ENCODE measurements around the gene OR10J5.

The OR10J5 gene

GRCh38 chr1:159560599-159560998 lies 24.8 kb upstream of the OR10J5 start:
- ATAC-seq (ENCODE audit: insufficient read depth, low read depth), result no peak
- Histone ChIP-seq H3K9ac (ENCODE audit: low read depth, low read length) (no peak overlapping the region), H2AFZ (ENCODE audit: low read depth, low read length) (no peak overlapping the region), H3K79me2 (ENCODE audit: insufficient read depth, low read length) (no peaks in the 10 kb centered on the region), H3K4me3 (ENCODE audit: low read depth in 1 of 2, low read length in 2 of 2) (no peak overlapping the region), H3K4me2 (ENCODE audit: insufficient read depth, low read length) (no peak overlapping the region), H3K4me1 (ENCODE audit: insufficient read depth, low read length) (no peaks in the 10 kb centered on the region), H3K9me3 (ENCODE audit: insufficient read depth, low read length, severe bottlenecking) (no peaks in the 10 kb centered on the region), H4K20me1 (ENCODE audit: insufficient read depth, low read length) (no peaks in the 10 kb centered on the region), H3K36me3 (ENCODE audit: insufficient read depth, low read length) (no peaks in the 10 kb centered on the region), H3K27me3 (ENCODE audit: insufficient read depth, low read length, poor library complexity) (no peaks in the 10 kb centered on the region), H3K27ac (ENCODE audit: low read length) (no peak overlapping the region)
- no peak for TF ChIP-seq CTCF (IDR thresholded peaks at IDR 0.05; ENCODE audit: borderline replicate concordance, extremely low read depth, low read length, poor library complexity, severe bottlenecking)
- TF ChIP-seq EZH2 (IDR thresholded peaks at IDR 0.05; ENCODE audit: borderline replicate concordance, low read depth, low read length, severe bottlenecking), result no peak
- no peak for DNase-seq

- H3K79me2 ChIP-seq (ENCODE audit: insufficient read depth, low read length), result no peaks in the 10 kb centered on the region
- no peak overlapping the region for H3K4me3 ChIP-seq (ENCODE audit: low read depth in 1 of 2, low read length in 2 of 2)
- no peak overlapping the region for H3K9ac ChIP-seq (ENCODE audit: low read depth, low read length)
- DNase-seq (no peak), ATAC-seq (ENCODE audit: insufficient read depth, low read depth) (no peak)
- no peak overlapping the region for H3K4me2 ChIP-seq (ENCODE audit: insufficient read depth, low read length)
- no peaks in the 10 kb centered on the region for H3K36me3 ChIP-seq (ENCODE audit: insufficient read depth, low read length)
- H3K4me1 ChIP-seq (ENCODE audit: insufficient read depth, low read length), result no peaks in the 10 kb centered on the region
- no peak overlapping the region for H3K27ac ChIP-seq (ENCODE audit: low read length)
- H2AFZ ChIP-seq (ENCODE audit: low read depth, low read length), result no peak overlapping the region
- TF ChIP-seq EZH2 (IDR thresholded peaks at IDR 0.05; ENCODE audit: borderline replicate concordance, low read depth, low read length, severe bottlenecking) (no peak), CTCF (IDR thresholded peaks at IDR 0.05; ENCODE audit: borderline replicate concordance, extremely low read depth, low read length, poor library complexity, severe bottlenecking) (no peak)
- no peaks in the 10 kb centered on the region for H4K20me1 ChIP-seq (ENCODE audit: insufficient read depth, low read length)
- H3K9me3 ChIP-seq (ENCODE audit: insufficient read depth, low read length, severe bottlenecking), result no peaks in the 10 kb centered on the region
- H3K27me3 ChIP-seq (ENCODE audit: insufficient read depth, low read length, poor library complexity), result no peaks in the 10 kb centered on the region
Observed at GRCh38 chr1:159556931-159557369, 21.1 kb upstream of the OR10J5 start.

GRCh38 chr1:159554696-159555095 lies 18.9 kb upstream of the OR10J5 start:
- H3K36me3 ChIP-seq (ENCODE audit: insufficient read depth, low read length), result no peaks in the 10 kb centered on the region
- H3K27me3 ChIP-seq (ENCODE audit: insufficient read depth, low read length, poor library complexity), result no peaks in the 10 kb centered on the region
- no peaks in the 10 kb centered on the region for H3K4me1 ChIP-seq (ENCODE audit: insufficient read depth, low read length)
- no peak overlapping the region for H2AFZ ChIP-seq (ENCODE audit: low read depth, low read length)
- DNase-seq, result no peak
- ATAC-seq (ENCODE audit: insufficient read depth, low read depth), result no peak
- H3K9ac ChIP-seq (ENCODE audit: low read depth, low read length), result no peak overlapping the region
- H3K9me3 ChIP-seq (ENCODE audit: insufficient read depth, low read length, severe bottlenecking), result no peaks in the 10 kb centered on the region
- no peak overlapping the region for H3K27ac ChIP-seq (ENCODE audit: low read length)
- no peak overlapping the region for H3K4me3 ChIP-seq (ENCODE audit: low read depth in 1 of 2, low read length in 2 of 2)
- H3K79me2 ChIP-seq (ENCODE audit: insufficient read depth, low read length), result no peaks in the 10 kb centered on the region
- H3K4me2 ChIP-seq (ENCODE audit: insufficient read depth, low read length), result no peak overlapping the region
- TF ChIP-seq CTCF (IDR thresholded peaks at IDR 0.05; ENCODE audit: borderline replicate concordance, extremely low read depth, low read length, poor library complexity, severe bottlenecking), result no peak
- no peak for TF ChIP-seq EZH2 (IDR thresholded peaks at IDR 0.05; ENCODE audit: borderline replicate concordance, low read depth, low read length, severe bottlenecking)
- no peaks in the 10 kb centered on the region for H4K20me1 ChIP-seq (ENCODE audit: insufficient read depth, low read length)

- ATAC-seq (ENCODE audit: insufficient read depth, low read depth), result no peak
- TF ChIP-seq CTCF (IDR thresholded peaks at IDR 0.05; ENCODE audit: borderline replicate concordance, extremely low read depth, low read length, poor library complexity, severe bottlenecking), result no peak
- TF ChIP-seq EZH2 (IDR thresholded peaks at IDR 0.05; ENCODE audit: borderline replicate concordance, low read depth, low read length, severe bottlenecking), result no peak
- H3K27ac ChIP-seq (ENCODE audit: low read length), result no peak overlapping the region
- H3K27me3 ChIP-seq (ENCODE audit: insufficient read depth, low read length, poor library complexity), result no peaks in the 10 kb centered on the region
- H3K36me3 ChIP-seq (ENCODE audit: insufficient read depth, low read length), result no peaks in the 10 kb centered on the region
- no peak overlapping the region for H3K4me2 ChIP-seq (ENCODE audit: insufficient read depth, low read length)
- H3K79me2 ChIP-seq (ENCODE audit: insufficient read depth, low read length), result no peaks in the 10 kb centered on the region
- H3K4me3 ChIP-seq (ENCODE audit: low read depth in 1 of 2, low read length in 2 of 2), result no peak overlapping the region
- H3K9me3 ChIP-seq (ENCODE audit: insufficient read depth, low read length, severe bottlenecking), result no peaks in the 10 kb centered on the region
- no peaks in the 10 kb centered on the region for H4K20me1 ChIP-seq (ENCODE audit: insufficient read depth, low read length)
- H3K4me1 ChIP-seq (ENCODE audit: insufficient read depth, low read length), result no peaks in the 10 kb centered on the region
- no peak overlapping the region for H3K9ac ChIP-seq (ENCODE audit: low read depth, low read length)
- no peak overlapping the region for H2AFZ ChIP-seq (ENCODE audit: low read depth, low read length)
- no peak for DNase-seq
Observed at GRCh38 chr1:159554261-159554660, 18.5 kb upstream of the OR10J5 start.
